KG1 (cell line): ENCODE results near the gene DOCK1.

Experiments
- DNase-seq: peaks from one replicate; lab custom pipeline; 2025; lab: John Stamatoyannopoulos, UW

DOCK1 gene

GRCh38 chr10:127428385-127428980 lies 523.3 kb downstream of the DOCK1 start:
- no peak for DNase-seq

GRCh38 chr10:127429601-127430312 lies 524.5 kb downstream of the DOCK1 start:
- DNase-seq = no peak

- no peak for DNase-seq
Observed at GRCh38 chr10:127431525-127431924, 526.3 kb downstream of the DOCK1 start.

GRCh38 chr10:127434006-127434405 lies 528.8 kb downstream of the DOCK1 start:
- DNase-seq = no peak

GRCh38 chr10:127435246-127435645 lies 530.0 kb downstream of the DOCK1 start:
- DNase-seq = no peak

- DNase-seq = no peak
Observed at GRCh38 chr10:127440371-127440770, 535.1 kb downstream of the DOCK1 start.

- DNase-seq = no peak
Observed at GRCh38 chr10:127441350-127442219, 536.4 kb downstream of the DOCK1 start.

- no peak for DNase-seq
Observed at GRCh38 chr10:127442220-127442525, 536.9 kb downstream of the DOCK1 start.

- DNase-seq = no peak
Observed at GRCh38 chr10:127444155-127444554, 538.9 kb downstream of the DOCK1 start.

- no peak for DNase-seq
Observed at GRCh38 chr10:127447197-127447596, 542.0 kb downstream of the DOCK1 start.

- no peak for DNase-seq
Observed at GRCh38 chr10:127449490-127449889, 544.3 kb downstream of the DOCK1 start.

GRCh38 chr10:127450644-127451043 lies 545.4 kb downstream of the DOCK1 start:
- DNase-seq = no peak

GRCh38 chr10:127451628-127452027 lies 546.4 kb downstream of the DOCK1 start:
- no peak for DNase-seq

GRCh38 chr10:127452568-127452967 lies 547.3 kb downstream of the DOCK1 start:
- DNase-seq = no peak

GRCh38 chr10:127453706-127454105 lies 548.5 kb downstream of the DOCK1 start:
- DNase-seq = no peak

GRCh38 chr10:127456122-127456521 lies 550.9 kb downstream of the DOCK1 start:
- no peak for DNase-seq

GRCh38 chr10:127458016-127458810 lies 553.0 kb downstream of the DOCK1 start:
- DNase-seq = no peak

GRCh38 chr10:127458829-127459228 lies 553.6 kb downstream of the DOCK1 start:
- no peak for DNase-seq

- no peak for DNase-seq
Observed at GRCh38 chr10:127459918-127460317, 554.7 kb downstream of the DOCK1 start.

- no peak for DNase-seq
Observed at GRCh38 chr10:127462643-127463295, 557.5 kb downstream of the DOCK1 start.

- no peak for DNase-seq
Observed at GRCh38 chr10:127463548-127463947, 558.3 kb downstream of the DOCK1 start.

GRCh38 chr10:127464561-127464960 lies 559.3 kb downstream of the DOCK1 start:
- DNase-seq = no peak
